Erythroblast (primary cell): ENCODE measurements around the gene B4GALNT3.

Experiments used
- GATA1 ChIP-seq: IDR thresholded peaks from 2 replicates; pipeline ENCODE4 v1.6.1; 2011; ENCODE audit warnings: low read depth, mild to moderate bottlenecking, control low read depth, low read length, moderate library complexity
- POLR2A ChIP-seq: IDR thresholded peaks from 2 replicates; pipeline ENCODE4 v1.6.1; 2011; ENCODE audit warnings: mild to moderate bottlenecking, low read length

DNA sequence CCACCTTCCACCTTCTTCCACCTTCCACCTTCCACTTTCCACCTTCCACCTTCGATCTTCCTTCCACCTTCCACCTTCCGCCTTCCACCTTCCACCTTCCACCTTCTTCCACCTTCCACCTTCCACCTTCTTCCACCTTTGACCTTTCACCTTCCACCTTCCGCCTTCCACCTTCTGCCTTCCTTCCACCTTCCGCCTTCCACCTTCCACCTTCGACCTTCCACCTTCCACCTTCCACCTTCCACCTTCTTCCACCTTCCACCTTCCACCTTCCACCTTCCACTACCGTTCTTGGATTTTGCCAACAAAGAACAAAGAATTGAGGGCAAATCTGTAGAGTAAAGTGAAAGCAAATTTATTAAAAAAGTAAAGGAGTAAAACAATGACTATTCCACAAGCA is 53.2 kb downstream of the B4GALNT3 start:
- TF ChIP-seq POLR2A (no peak), GATA1 (no peak)
